GM12878 (cell line): ENCODE results near the gene AGMAT. TPM values are rescaled to one million over a fixed set of nuclear protein-coding genes. Genes with fewer than 3 reads are reported as not detected.

Experiments used
- BCLAF1 ChIP-seq: fragments of 450-650 bp; IDR thresholded peaks from 2 replicates; pipeline ENCODE4 v1.6.1; 2017; ENCODE audit warnings: antibody characterized with exemption, mild to moderate bottlenecking, moderate library complexity
- BHLHE40 ChIP-seq, 2 experiments: fragments of 450-650 bp in 1 of 2; IDR thresholded peaks; 2 replicates each; pipeline ENCODE4 v1.6.1; 2011 to 2017; ENCODE audit warnings: low read depth in 2 of 2, borderline replicate concordance in 1 of 2, improper control_type of control experiment in 1 of 2, low read length in 1 of 2, mild to moderate bottlenecking in 1 of 2
- DPF2 ChIP-seq: fragments of 450-650 bp; IDR thresholded peaks from 2 replicates; pipeline ENCODE4 v1.6.1; 2017; ENCODE audit warnings: mild to moderate bottlenecking
- E2F8 ChIP-seq: fragments of 450-650 bp; IDR thresholded peaks from 2 replicates; pipeline ENCODE4 v1.6.1; 2018; ENCODE audit warnings: mild to moderate bottlenecking, low read depth, moderate library complexity; ENCODE audit not compliant: partially characterized antibody
- IRF4 ChIP-seq: IDR thresholded peaks from 2 replicates; pipeline ENCODE4 v1.6.1; 2011; ENCODE audit warnings: low read depth, low read length
- MLLT1 ChIP-seq: fragments of 450-650 bp; IDR thresholded peaks from 2 replicates; pipeline ENCODE4 v1.6.1; 2016; ENCODE audit warnings: mild to moderate bottlenecking
- PAX5 ChIP-seq: IDR thresholded peaks from 2 replicates; pipeline ENCODE4 v1.6.1; 2011; ENCODE audit warnings: low read depth, low read length, borderline replicate concordance
- RELB ChIP-seq: fragments of 450-650 bp; IDR thresholded peaks from 2 replicates; pipeline ENCODE4 v1.6.1; 2017; ENCODE audit warnings: low read depth, mild to moderate bottlenecking, moderate library complexity
- SIX5 ChIP-seq: IDR thresholded peaks from 2 replicates; pipeline ENCODE4 v1.6.1; 2011; ENCODE audit warnings: mild to moderate bottlenecking, low read depth, low read length, moderate library complexity; ENCODE audit not compliant: severe bottlenecking
- TCF3 ChIP-seq: IDR thresholded peaks from 2 replicates; pipeline ENCODE4 v1.6.1; 2012; ENCODE audit warnings: low read depth, mild to moderate bottlenecking, low read length, borderline replicate concordance; ENCODE audit not compliant: insufficient read depth
- ZNF592 ChIP-seq: fragments of 450-650 bp; IDR thresholded peaks from 2 replicates; pipeline ENCODE4 v1.6.1; 2017; ENCODE audit warnings: mild to moderate bottlenecking, moderate library complexity
- ZZZ3 ChIP-seq: IDR thresholded peaks from 2 replicates; pipeline ENCODE4 v1.6.1; 2011; ENCODE audit warnings: low read depth; ENCODE audit not compliant: control insufficient read depth, insufficient read length
- polyA plus RNA-seq, 11 experiments: library from polyadenylated mRNA; depleted of rRNA in 4 of 11; unstranded in 6 of 11; stranded (reverse) in 5 of 11; fragments of >200 nt; fragmentation: Nextera tagmentation in 4 of 11; fragmentation: Illumina TruSeq in 1 of 11; extraction: Ambion mirVana in 4 of 11; extraction: Trizol in 1 of 11; gene quantifications; 1 replicate in 1 of 11; 2 replicates in 10 of 11; pipeline versions ENCODE4 v1.2.1 to v1.2.3, GENCODE V29; 2011 to 2016; ENCODE audit warnings: inconsistent platforms in 2 of 11, missing spikeins in 2 of 11, low read depth in 1 of 11
- total RNA-seq, 4 experiments: library from RNA; depleted of rRNA in 3 of 4; stranded (reverse); fragments of >200 nt in 3 of 4; fragmentation: Illumina TruSeq in 1 of 4; extraction: Trizol in 1 of 4; gene quantifications; 2 replicates each; pipeline versions ENCODE4 v1.2.1 to v1.2.3, GENCODE V29; 2013 to 2021

The AGMAT gene
- total and polyA plus RNA-seq, 10 of the 15 experiments (the other 5 are each of a cell fraction or from before 2014, with no cell fraction given) = 0.47 to 7.9 (median 4.7) TPM

GRCh38 chr1:15603050-15603965 lies 18.5 kb upstream of the AGMAT start (continued):
- TF ChIP-seq ZNF592 = no peak
- TF ChIP-seq PAX5 = no peak
- no peak for TF ChIP-seq SIX5
- TF ChIP-seq IRF4 = no peak
- no peak for TF ChIP-seq E2F8
- no peak for TF ChIP-seq BCLAF1
- no peak for TF ChIP-seq ZZZ3
- TF ChIP-seq BHLHE40 (IDR thresholded peaks at IDR 0.05; ENCODE audit: borderline replicate concordance in 1 of 2, low read depth in 2 of 2, low read length in 1 of 2) = peak; percentile 90 to 99
- TF ChIP-seq TCF3 = no peak
- 0 out of 2 replicates have a peak, but pooled peaks have one; percentile 47 for TF ChIP-seq DPF2
- no peak for TF ChIP-seq RELB
- TF ChIP-seq MLLT1 = peak; percentile 82
